PFSK-1 (cell line): Measurements from ENCODE around the gene FCAMR.

Experiments used
- FOXP2 ChIP-seq: optimal IDR thresholded peaks from 2 replicates; pipeline ENCODE3; 2011; ENCODE audit warnings: borderline replicate concordance, control low read depth, inconsistent platforms; ENCODE audit not compliant: insufficient read depth; ENCODE audit errors: extremely low read length, extremely low read depth
- POLR2AphosphoS5 ChIP-seq: IDR thresholded peaks from 2 replicates; pipeline ENCODE4 v1.6.1; 2012; ENCODE audit warnings: low read depth, mild to moderate bottlenecking, control low read depth, low read length, moderate library complexity
- REST ChIP-seq, 2 experiments: IDR thresholded peaks; 2 replicates each; pipeline versions ENCODE4 v1.6.1 to v1.8.0; 2011 to 2012; ENCODE audit warnings: low read depth in 2 of 2, low read length in 2 of 2, control low read depth in 1 of 2, inconsistent platforms in 1 of 2, mild to moderate bottlenecking in 1 of 2, moderate library complexity in 1 of 2; ENCODE audit not compliant: insufficient read depth in 1 of 2
- SIN3A ChIP-seq: IDR thresholded peaks from 2 replicates; pipeline ENCODE4 v1.6.1; 2012; ENCODE audit warnings: mild to moderate bottlenecking, low read length, moderate library complexity, borderline replicate concordance; ENCODE audit not compliant: insufficient read depth
- TAF1 ChIP-seq: IDR thresholded peaks from 2 replicates; pipeline ENCODE4 v1.6.1; 2012; ENCODE audit warnings: low read length, control low read depth, borderline replicate concordance; ENCODE audit not compliant: insufficient read depth

The FCAMR gene

GRCh38 chr1:206992790-206993189 is 22.5 kb upstream of the FCAMR start:
- TF ChIP-seq TAF1 (no peak), POLR2AphosphoS5 (no peak), REST (IDR thresholded peaks at IDR 0.05; ENCODE audit: insufficient read depth in 1 of 2, low read depth in 2 of 2, low read length in 2 of 2) (no peak), FOXP2 (no peak), SIN3A (no peak)

DNA sequence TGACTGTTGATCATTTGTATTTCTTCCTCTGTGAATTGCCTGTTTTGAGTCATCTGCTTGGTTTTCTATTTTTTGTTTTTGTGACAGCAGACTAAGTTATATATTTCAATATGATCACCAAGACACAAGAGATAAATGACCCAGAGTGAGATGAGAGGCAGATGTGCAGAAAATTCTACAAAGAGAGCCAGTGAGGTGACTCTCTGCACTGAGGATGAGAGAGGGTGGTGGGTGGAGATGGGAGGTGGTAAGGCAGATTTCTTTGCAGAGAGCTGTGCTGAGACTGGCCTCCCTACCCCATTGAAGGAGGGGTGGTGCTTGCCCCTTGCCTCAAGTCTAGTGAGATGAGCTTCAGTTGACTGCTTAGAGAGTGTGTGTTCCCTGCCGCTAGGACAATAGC is 17.6 kb upstream of the FCAMR start:
- TF ChIP-seq TAF1 (no peak), FOXP2 (no peak), POLR2AphosphoS5 (no peak), SIN3A (no peak), REST (IDR thresholded peaks at IDR 0.05; ENCODE audit: insufficient read depth in 1 of 2, low read depth in 2 of 2, low read length in 2 of 2) (no peak)

- TF ChIP-seq FOXP2 (no peak), POLR2AphosphoS5 (no peak), TAF1 (no peak), REST (IDR thresholded peaks at IDR 0.05; ENCODE audit: insufficient read depth in 1 of 2, low read depth in 2 of 2, low read length in 2 of 2) (no peak), SIN3A (no peak)
Measured at GRCh38 chr1:206986885-206987284, 16.6 kb upstream of the FCAMR start.

DNA sequence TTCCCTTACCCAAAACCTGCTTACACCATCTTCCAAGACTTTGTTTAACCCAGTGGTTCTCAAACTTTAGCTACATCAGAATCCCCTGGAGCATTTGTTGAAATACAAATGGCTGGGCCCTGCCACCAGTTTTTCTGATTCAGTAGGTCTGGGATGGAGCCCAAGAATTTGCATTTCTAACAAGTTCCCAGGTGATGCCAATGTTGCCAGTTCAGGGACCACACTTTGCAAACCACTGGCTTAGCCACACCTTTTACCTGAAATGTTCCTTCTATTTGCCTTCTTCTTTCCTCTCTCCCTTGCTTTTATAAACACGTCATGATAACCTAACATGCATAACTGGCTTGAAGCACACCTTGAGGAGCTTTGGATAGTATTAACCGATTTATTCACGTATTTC is 16.1 kb upstream of the FCAMR start:
- TF ChIP-seq POLR2AphosphoS5 (no peak), TAF1 (no peak), SIN3A (no peak), REST (IDR thresholded peaks at IDR 0.05; ENCODE audit: insufficient read depth in 1 of 2, low read depth in 2 of 2, low read length in 2 of 2) (no peak), FOXP2 (no peak)

- no peak for TF ChIP-seq SIN3A
- TF ChIP-seq FOXP2: no peak
- no peak for TF ChIP-seq TAF1
- TF ChIP-seq POLR2AphosphoS5: no peak
- TF ChIP-seq REST (IDR thresholded peaks at IDR 0.05; ENCODE audit: insufficient read depth in 1 of 2, low read depth in 2 of 2, low read length in 2 of 2): no peak
Measured at GRCh38 chr1:206985162-206985749, 15.0 kb upstream of the FCAMR start.
